HG03460 (cell line): ENCODE measurements around the gene TSPAN11.

Source experiments
- ATAC-seq: cut with Tn5 transposase; IDR thresholded peaks from one replicate; pipeline ENCODE4 v1.9.1; 2021; ENCODE audit not compliant: unreplicated experiment

TSPAN11 gene

DNA sequence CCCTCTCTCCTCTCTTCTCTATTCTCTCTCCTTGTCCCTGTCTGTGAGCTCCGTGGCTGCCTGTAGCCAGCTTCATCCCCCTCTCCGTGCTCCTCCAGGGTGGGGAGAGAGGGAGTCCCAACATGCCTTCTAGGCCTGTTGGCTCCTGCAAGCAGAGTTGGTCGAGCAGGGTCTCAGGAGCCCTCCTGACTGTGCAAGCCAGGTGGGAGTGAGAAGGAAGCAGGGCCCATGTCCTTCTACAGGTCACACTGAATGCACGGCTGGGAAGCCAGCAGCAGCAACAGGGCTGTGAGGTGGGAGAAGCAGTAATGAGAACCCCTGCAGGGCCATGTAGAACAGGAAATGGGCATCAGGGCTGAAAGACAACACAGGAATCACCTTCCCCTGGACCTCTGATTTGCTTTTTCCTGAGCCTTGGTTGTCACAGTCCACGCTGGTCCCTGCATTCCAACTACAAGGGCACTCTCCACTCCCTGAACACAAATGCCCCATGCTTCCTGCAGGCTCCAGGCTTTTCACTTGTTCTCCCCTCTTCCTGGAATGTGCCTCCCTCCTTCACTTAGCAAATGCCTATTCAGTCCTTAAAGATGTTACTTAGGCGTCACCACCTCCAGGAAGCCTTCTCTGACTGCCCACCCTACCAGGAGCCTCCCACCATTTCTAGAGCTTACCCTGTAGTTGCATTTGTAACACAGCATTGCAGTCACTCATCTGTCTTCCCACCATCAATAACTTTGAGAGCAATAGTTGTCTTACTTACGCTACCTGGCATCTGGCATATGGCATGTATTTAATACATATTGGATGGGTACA is 51.2 kb downstream of the TSPAN11 start:
- no peak for ATAC-seq

DNA sequence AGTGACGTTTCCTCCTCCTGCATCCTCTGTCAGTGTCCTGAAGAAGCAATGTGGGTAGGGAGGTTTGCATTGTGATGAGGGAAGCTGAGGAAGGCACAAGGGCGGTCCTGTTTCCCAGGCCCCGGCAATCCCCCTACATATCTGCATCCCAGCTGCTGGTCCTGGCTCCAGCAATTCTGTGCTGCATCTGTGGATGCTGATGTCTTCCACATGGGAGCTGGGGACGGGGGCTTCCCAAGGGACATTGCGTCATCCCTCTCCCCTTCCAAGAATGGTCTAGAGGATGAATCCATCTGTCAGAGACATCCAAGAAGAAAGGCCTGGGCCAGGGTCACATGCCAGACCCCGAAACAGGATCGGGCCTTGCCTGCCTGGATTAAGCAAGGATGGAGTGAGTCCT is 52.1 kb downstream of the TSPAN11 start:
- no peak for ATAC-seq

DNA sequence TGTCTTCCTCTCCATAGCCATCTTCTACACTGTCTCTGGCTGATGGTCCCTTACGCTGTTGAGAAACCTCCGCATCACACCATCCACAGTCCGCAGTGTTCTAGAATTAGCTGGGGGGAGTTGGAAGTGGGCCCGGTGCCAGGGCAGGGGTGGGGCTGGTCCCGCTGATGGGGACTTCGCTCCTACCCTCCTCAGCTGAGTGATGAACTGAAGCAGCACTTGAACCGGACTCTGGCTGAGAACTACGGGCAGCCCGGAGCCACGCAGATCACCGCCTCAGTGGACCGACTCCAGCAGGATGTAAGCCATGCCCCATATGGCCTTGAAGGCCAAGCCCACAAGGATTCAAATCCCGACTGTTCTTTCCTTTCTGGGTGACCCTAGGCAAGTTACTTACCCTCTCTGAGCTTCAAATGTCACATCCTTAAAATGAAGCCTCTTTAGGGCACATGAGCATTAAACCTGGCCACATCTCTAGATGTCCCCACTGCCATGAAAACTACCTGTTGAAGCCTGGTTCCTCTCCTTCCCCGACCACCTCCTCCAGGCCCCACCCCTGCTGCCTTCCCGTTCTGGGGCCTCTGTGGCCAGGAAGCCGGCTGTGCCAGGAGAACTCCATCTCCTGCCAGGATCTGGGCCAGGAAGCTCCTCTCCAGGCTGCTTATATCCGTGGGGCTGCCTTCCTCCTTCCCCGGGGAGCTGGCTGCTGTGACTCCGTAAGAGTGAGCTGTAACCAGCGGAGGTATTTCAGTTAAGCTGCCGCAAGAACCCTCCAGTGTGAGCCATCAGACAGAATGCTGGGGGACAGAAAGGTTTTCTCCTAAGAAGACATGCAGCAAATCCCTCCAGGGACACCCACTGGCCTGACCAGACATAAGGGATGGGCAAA is 53.1 kb downstream of the TSPAN11 start:
- no peak for ATAC-seq

DNA sequence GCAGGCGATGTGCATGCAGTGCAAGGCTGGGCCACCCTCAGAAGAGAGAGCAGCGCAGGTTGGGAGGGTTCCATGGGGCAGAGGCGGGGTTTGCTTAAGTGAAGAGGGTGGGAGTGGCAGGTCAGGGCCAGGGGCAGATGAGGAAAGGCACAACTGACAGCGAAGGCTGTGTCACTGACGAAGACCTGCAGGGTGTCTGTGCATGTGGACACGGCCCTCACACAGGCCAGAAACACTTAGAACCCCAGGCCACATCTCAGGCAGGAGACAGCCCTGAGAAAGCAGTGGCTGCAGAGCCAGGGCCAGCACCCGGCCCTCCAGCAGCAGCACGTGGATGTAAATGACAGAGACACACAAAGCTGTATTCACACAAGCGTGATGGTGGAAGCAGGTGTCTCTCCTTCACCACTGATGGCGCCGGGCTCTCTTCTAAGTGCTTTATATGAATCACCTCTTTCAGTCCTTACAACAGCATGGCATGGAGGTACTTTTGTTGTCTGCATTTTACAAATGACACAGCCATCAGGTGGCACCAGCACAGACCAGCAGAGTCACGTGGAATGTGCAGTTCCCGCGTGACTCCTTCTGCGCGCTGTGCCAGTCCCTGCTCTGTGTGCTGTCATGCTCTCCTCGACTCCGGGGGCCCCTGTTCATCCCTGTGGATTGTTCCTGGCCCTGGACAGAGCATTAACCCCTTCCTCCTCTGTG is 54.6 kb downstream of the TSPAN11 start:
- ATAC-seq, result no peak

DNA sequence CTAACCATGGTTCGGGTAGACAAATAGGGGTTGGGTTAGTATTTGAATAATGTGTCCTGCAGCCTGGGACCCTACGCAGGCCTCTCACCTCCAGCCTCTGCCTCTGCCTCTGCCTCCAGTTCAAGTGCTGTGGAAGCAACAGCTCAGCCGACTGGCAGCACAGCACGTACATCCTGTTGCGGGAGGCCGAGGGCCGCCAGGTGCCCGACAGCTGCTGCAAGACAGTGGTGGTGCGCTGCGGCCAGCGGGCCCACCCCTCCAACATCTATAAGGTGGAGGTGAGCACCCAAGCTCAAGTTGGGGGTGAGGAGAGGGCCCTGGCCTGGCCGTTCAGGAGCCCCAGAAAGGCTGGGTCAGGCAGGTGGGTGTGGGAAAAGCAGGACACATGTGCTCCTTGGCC is 55.9 kb downstream of the TSPAN11 start:
- ATAC-seq, result no peak

DNA sequence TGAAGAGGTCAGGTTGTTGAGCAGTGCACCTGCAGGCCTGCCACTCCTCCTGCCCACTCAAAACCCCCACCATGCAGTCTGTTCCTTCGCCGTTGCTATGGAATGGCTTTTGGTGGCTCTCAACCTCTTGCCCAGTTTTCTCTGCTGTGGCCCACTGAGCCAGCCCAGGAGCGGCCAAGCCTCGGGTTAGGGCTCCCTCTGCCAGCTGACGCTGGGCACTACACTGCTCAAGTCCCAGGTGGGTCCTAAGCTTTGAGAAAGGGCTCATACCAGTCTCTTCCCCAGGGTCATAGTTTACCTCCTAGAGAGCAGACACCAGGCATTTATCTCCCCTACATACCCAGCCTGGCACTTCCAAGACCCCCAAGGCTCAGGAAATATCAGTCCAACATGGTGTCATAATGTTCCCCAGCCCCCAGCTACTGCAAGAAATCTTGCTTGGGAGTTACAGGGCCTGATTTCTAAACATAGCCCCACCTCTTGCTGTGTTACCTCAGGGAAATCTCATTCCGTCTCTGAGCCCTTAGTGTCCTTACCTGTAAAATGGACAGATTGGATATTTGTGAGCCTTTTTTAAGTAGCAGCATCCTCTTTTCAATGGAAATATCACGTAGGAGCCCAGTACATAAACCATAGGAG is 59.4 kb downstream of the TSPAN11 start:
- peak; percentile 66 for ATAC-seq

DNA sequence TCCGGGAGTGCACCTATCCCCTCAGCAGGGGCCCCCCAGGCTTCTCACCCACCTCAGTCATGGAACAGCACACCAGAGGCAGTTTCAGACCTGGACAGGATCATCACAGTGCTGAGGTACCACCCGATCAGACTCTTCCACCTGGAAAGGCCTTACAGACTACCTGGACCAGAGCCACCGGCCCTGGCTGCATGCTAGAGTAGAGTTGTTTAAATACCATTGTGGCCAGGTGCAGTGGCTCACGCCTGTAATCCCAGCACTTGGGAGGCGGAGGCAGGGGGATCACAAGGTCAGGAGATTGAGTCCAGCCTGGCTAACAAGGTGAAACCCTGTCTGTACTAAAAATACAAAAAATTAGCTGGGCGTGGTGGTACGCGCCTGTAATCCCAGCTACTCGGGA is 61.5 kb downstream of the TSPAN11 start:
- no peak for ATAC-seq

DNA sequence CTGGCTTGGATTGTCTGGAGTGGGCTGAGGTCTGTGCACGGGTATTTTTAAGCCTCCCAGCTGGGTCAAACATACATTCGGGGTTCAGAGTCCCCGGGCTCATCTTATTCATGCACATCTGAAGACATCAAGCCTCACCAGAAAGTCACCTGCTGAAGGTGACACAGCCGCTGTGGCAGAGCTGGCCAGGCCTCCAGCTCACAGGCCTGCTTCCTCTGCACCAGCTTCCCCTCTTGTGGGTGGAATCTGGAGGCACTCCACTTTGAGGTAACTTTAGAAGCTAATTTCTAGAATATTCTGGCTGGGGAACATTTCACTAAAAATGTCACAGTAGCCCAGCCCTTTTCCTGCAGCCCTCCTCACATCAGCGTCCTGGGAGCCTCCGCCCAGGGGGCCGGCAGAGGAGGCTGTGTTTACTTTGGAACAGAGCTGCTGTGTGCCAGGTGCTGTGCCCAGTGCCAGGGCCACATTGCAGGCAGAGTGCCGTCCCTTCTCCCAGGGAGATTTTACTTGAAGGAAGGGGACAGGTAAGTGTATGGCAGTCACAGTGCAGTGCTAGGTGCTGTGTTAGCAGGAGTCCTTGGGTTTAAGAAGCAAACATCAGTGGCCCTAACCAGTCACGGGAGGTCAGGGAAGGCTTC is 62.2 kb downstream of the TSPAN11 start:
- no peak for ATAC-seq

DNA sequence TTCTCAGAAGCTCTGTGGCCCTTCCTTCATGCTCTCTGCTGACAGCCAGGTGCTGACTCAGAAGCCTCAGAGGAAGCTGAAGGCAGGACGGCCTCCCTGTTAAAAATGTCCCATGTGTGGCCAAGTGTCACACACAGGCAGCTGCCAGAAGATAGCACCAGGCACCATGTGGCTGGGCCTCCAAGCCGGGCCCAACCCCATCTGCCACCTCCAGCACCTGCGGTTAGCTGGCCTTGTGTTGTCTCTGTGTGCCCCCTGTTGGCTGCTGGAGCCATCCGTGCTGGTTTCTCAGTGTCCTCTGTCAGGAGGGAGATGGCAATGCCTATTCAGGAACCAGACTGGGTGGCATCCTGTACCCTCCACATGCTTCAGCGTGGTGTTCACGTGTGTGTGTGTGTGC is 63.2 kb downstream of the TSPAN11 start:
- no peak for ATAC-seq

DNA sequence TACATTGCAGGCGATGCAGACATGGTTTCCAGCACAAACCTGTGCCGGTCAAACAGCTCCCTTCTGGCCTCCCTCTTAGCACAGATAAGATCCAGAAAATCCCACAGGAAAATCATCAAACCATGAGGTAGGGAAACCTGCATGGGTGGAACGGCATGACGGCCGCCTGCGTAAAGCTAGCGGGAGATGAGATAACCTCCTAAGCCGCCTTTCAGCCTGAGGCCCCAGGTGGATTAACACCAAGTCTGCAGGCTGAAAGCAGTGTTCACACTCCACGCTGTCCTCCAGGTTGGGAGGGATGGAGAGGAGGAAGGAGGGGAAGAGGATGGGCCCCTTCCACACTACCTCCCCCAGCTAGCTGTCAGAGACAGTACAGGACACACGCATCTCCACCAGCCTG is 63.8 kb downstream of the TSPAN11 start:
- no peak for ATAC-seq

DNA sequence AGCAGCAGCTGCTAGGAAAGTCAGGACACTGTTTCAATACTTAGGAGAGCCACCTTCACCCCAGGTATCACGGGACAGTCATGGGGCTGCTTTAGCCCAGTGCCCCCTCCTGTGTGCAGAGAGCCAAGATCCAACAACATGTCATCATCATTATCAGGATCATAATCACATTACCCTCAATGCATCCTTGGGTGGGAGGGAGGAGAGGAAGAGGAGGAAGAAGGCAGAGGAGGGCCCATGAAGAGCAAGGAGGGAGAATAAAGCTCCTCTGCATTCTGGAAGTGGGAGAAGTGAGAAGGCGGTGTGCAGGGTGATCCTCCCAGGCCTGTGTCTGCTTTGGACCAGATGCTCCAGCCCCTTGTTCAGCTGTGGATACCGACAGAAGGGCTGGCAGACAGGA is 64.2 kb downstream of the TSPAN11 start:
- no peak for ATAC-seq

DNA sequence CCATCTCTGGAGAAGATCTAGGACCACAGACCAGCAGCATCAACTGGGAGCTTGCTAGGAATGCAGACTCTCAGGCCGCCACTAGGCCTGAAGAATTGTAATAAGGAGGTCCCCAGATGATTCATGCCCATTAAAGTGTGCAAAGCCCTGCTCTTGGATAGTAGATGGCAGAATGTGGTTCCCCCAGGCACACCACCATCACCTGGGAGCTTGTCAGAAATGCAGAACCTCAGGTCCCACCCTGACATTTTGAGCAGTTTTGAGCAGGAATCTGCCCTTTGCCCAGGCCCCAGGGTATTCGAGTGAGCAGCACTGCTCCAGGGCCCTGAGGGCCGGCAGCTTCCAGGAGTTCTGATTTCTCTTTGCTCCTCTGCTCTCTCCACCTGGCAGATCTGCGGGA is 64.9 kb downstream of the TSPAN11 start:
- no peak for ATAC-seq

DNA sequence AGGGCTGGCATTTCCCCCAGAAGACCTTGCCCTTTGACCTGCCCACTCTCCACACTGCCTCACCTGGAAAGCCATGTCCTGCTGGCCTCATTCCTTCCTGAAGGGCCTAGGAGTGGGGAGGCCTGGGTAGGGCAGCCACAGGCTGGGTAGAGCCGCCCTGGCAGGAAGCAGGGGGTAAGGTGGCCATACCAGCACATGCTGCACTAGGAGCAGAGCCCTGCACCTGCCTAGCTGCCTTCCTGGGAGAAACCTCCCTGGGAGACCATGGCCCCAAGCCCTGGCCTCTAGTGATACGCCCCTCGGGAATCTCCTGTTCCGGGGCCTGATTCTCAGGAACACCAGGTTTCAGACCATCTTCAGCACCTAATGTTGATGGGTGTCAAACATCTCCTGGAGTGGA is 65.8 kb downstream of the TSPAN11 start:
- ATAC-seq, result no peak

DNA sequence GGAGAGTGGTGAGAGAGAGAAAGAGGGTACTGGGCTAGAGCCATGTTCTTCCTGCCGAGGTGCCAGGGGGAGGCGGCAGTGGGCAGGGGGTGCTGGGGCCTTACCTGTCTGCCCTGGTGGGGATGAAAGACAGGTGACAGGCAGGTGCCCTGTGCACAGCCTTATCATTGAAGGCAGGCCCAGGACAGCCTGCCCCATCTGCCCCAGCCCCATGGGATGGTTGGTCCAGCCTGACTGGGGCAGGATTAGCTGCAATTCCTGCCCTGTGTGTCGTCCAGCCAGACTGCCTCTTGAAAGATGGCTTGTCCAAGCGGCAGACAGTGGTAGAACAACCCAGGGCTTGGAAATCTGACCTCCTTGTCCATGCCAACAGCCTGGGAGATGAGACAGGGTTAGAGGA is 67.2 kb downstream of the TSPAN11 start:
- no peak for ATAC-seq

DNA sequence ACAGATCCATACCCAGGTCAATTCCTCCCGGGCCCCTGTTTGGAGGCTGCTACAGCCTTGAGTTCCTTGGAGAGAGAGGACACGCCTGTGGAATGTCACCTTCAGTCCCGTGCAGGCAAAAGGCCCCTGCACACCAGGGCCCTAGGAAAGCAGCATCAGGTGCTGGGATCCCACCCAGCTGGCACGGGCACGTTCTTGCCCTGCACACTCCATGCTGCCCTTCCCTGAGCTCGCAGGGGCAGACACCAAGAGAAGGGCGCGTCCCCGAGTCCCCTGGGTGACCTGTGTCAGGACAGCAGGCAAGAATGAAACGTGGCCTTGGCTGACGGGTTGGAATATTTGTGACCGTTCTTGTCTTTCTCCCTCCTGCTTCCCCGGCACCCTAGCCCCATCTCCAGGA is 67.7 kb downstream of the TSPAN11 start:
- ATAC-seq, result no peak

DNA sequence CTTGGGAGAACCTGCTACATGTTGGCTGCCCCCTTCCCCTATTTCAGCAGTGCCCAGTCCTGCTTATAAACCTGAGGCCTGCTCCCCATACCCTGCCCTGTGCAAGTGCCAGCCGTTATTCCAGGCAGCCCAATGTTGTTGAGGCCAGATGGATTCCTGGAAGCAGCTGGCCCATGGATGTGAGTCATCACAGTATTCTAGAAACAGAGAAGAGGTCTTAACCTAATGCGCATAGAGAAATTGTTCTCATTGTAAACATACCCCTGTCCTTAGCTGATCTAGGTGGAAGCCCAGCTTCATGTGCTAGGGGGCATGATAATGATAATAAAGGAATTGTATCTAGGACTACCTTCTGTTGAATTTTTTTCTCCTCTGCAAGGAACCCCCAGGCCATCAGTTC is 69.7 kb downstream of the TSPAN11 start:
- ATAC-seq, result no peak

DNA sequence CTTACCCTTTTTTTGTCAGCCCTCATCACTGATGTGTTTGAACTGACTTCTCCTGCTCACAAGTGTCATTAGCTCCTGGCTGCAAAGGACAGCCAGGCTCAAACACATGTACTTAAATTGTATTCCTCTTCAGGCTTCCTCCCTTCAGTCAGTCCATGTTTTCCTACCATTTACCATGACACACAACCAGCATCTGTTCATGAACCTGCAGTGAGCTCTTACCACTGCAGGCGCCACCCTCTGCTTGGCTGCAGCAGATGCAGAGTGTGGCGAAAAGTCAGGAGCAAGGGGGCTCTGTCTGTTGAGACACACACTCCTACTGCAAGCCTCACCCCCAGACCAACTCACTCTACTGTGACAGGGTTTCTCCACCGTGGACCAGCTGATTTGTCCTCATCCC is 70.2 kb downstream of the TSPAN11 start:
- no peak for ATAC-seq

DNA sequence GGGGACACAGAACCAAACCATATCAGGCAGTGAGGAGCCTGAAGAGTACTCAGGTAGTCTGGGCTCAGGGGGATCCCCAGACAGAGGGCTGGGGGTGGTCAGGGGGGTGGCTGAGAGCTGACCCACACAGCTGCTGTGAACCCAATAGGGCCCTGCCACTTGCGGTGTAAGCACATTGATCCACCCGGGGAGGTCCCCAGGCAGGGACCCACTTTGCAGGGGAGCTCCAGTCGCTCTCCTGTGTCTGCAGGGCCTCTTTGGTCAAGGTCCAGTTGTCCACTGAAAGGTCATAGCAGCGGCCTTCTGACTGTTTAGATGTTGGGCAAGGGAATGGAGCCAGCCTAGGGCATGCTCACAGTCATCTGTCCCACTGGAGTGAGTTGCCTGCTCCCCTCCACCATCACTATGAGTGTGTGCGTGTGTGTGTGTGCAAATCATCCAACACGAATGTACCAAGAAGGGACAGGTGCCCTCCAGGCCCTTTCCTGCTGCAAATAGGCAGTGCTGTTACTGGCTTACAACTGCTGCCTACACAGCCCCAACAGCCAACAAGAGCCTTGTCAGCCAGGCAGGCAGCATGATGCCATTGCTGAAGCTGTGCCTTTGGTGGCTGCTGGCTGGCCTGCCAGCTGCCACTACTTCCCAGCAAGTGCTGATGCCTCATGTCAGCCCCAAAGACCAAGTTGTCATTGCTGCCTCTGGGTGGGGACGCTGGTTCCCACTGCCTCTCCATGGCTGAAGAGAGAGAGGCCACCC is 71.3 kb downstream of the TSPAN11 start:
- no peak for ATAC-seq

DNA sequence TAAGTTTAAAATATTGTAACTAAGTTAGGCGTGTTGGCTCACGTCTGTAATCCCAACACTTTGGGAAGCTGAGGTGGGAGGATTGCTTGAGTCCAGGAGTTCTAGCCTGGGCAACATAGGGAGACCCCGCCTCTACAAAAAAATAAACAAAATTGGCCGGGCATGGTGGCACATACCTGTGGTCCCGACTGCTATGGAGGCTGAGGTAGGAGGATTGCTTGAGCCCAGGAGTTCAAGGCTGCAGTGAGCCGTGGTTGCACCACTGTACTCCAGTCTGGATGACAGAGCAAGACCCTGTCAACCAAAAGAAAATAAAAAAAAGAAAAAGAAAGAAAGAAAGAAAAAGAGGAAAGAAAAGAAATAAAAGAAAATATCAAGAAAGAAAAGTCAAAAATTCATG is 72.5 kb downstream of the TSPAN11 start:
- ATAC-seq, result no peak

DNA sequence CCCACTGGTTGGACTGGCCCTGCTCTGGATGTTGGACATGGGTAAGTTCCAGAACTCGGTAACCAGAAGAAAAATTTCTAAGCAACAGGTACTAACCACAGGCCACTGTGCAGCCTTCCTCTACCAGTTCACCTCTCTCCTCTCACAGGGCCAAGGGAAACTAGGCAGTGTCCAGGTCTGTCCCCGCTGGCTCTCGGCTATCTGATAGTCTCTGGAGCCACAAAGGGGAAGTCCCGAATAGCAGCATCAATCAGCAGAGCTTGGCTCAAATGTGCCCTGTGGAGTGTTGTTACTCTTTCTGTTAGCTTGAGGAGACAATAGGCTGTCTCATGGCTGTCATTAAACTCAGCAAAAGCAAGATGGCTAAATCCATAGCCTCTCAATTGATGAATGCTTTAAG is 73.2 kb downstream of the TSPAN11 start:
- no peak for ATAC-seq
